ENCODE data around the gene GYS1. TPM values are rescaled to one million over a fixed set of nuclear protein-coding genes. Genes with fewer than 3 reads are reported as not detected.

Gene GYS1
- total RNA-seq, 1 donor from 2014 or later, result 17.7 TPM

- H3K4me3 Mint-ChIP-seq, result no peak within 1 kb of the TSS
- H3K27ac Mint-ChIP-seq, result no peak within 1 kb of the TSS
- no peak within 1 kb of the TSS for H3K27ac ChIP-seq
- peaks cover 6% of the 10 kb centered on the region for H3K36me3 Mint-ChIP-seq
- peaks cover 12% of the 10 kb centered on the region for H3K4me1 ChIP-seq
- no peak within 1 kb of the TSS for H3K9ac ChIP-seq
- peaks cover 2% of the 10 kb centered on the region for H3K9me3 Mint-ChIP-seq
- H2AFZ ChIP-seq (replicated peaks), result no peak within 1 kb of the TSS
- peaks cover 19% of the 10 kb centered on the region for H3K4me1 Mint-ChIP-seq
- peak within 1 kb of the TSS; percentile 56 for H3K4me3 ChIP-seq
- H3K9me3 ChIP-seq (ENCODE audit: low read depth), result no peaks in the 10 kb centered on the region
- H3K36me3 ChIP-seq, result no peaks in the 10 kb centered on the region
- peaks cover 25% of the 10 kb centered on the region for H3K27me3 Mint-ChIP-seq (ENCODE audit: insufficient read depth, low read depth)
- TF ChIP-seq EZH2phosphoT487 (IDR thresholded peaks at IDR 0.05), result no peak
- no peak for TF ChIP-seq EZH2 (IDR thresholded peaks at IDR 0.05)
- TF ChIP-seq CTCF (IDR thresholded peaks at IDR 0.05), result no peak
- H3K4me2 ChIP-seq, result peak within 1 kb of the TSS; percentile 92
- H3K79me2 ChIP-seq (ENCODE audit: low read depth), result no peaks in the 10 kb centered on the region
- H4K20me1 ChIP-seq (ENCODE audit: low read depth), result peaks cover 8% of the 10 kb centered on the region
- no peak for DNase-seq (ENCODE audit: low spot score)
- peaks cover 21% of the 10 kb centered on the region for H3F3A ChIP-seq (ENCODE audit: low read depth)
- H3K27me3 ChIP-seq, result peaks cover 52% of the 10 kb centered on the region
Observed at GRCh38 chr19:49017041-49017665, 24.0 kb upstream of the GYS1 start, which contains the start of gene LHB. LHB (minus strand) TSS chr19:49017091; CDS start chr19:49017081, 10 bp downstream.

GRCh38 chr19:49016067-49016839, 23.1 kb upstream of the GYS1 start:
- H3K4me3 ChIP-seq, result no peak overlapping the region
- no peaks in the 10 kb centered on the region for H3K36me3 ChIP-seq
- peaks cover 20% of the 10 kb centered on the region for H3K27me3 Mint-ChIP-seq (ENCODE audit: insufficient read depth, low read depth)
- no peak for DNase-seq (ENCODE audit: low spot score)
- H3K4me3 Mint-ChIP-seq, result no peak overlapping the region
- peaks cover 6% of the 10 kb centered on the region for H3K36me3 Mint-ChIP-seq
- peaks cover 12% of the 10 kb centered on the region for H3K4me1 ChIP-seq
- peaks cover 8% of the 10 kb centered on the region for H4K20me1 ChIP-seq (ENCODE audit: low read depth)
- TF ChIP-seq EZH2 (IDR thresholded peaks at IDR 0.05) (no peak), EZH2phosphoT487 (IDR thresholded peaks at IDR 0.05) (no peak), CTCF (IDR thresholded peaks at IDR 0.05) (no peak)
- no peak overlapping the region for H3K27ac ChIP-seq
- peaks cover 43% of the 10 kb centered on the region for H3K27me3 ChIP-seq
- H3K9ac ChIP-seq, result no peak overlapping the region
- no peak overlapping the region for H3K4me2 ChIP-seq
- H3K4me1 Mint-ChIP-seq, result peaks cover 15% of the 10 kb centered on the region
- H3K27ac Mint-ChIP-seq, result no peak overlapping the region
- H2AFZ ChIP-seq (replicated peaks), result no peak overlapping the region
- H3K79me2 ChIP-seq (ENCODE audit: low read depth), result no peaks in the 10 kb centered on the region
- peaks cover 21% of the 10 kb centered on the region for H3F3A ChIP-seq (ENCODE audit: low read depth)
- no peaks in the 10 kb centered on the region for H3K9me3 ChIP-seq (ENCODE audit: low read depth)
- peaks cover 2% of the 10 kb centered on the region for H3K9me3 Mint-ChIP-seq

GRCh38 chr19:49014870-49015255, 21.8 kb upstream of the GYS1 start:
- Histone ChIP-seq H2AFZ (replicated peaks) (no peak overlapping the region), H3K9ac (no peak overlapping the region), H3K36me3 (no peaks in the 10 kb centered on the region), H3K4me2 (no peak overlapping the region), H3K9me3 (ENCODE audit: low read depth) (no peaks in the 10 kb centered on the region), H3K27me3 (peaks cover 29% of the 10 kb centered on the region), H3K4me3 (no peak overlapping the region), H3K79me2 (ENCODE audit: low read depth) (no peaks in the 10 kb centered on the region), H3F3A (ENCODE audit: low read depth) (peaks cover 12% of the 10 kb centered on the region), H4K20me1 (ENCODE audit: low read depth) (peaks cover 8% of the 10 kb centered on the region), H3K4me1 (peaks cover 12% of the 10 kb centered on the region), H3K27ac (no peak overlapping the region)
- Mint-ChIP-seq H3K9me3 (peaks cover 2% of the 10 kb centered on the region), H3K27ac (no peak overlapping the region), H3K4me1 (peaks cover 4% of the 10 kb centered on the region), H3K4me3 (no peak overlapping the region), H3K27me3 (ENCODE audit: insufficient read depth, low read depth) (peaks cover 13% of the 10 kb centered on the region), H3K36me3 (peaks cover 9% of the 10 kb centered on the region)
- DNase-seq (ENCODE audit: low spot score), result no peak
- no peak for TF ChIP-seq EZH2phosphoT487 (IDR thresholded peaks at IDR 0.05)
- no peak for TF ChIP-seq CTCF (IDR thresholded peaks at IDR 0.05)
- no peak for TF ChIP-seq EZH2 (IDR thresholded peaks at IDR 0.05)

Data from neural progenitor cell (in vitro differentiated cells).